Measurements from ENCODE around the gene TRAPPC13.
"Not testable (repeated sequence)": the region's sequence is repeated elsewhere in the genome, so short reads cannot be mapped to it uniquely, and the experiment has no call there.

Gene TRAPPC13, protein sequence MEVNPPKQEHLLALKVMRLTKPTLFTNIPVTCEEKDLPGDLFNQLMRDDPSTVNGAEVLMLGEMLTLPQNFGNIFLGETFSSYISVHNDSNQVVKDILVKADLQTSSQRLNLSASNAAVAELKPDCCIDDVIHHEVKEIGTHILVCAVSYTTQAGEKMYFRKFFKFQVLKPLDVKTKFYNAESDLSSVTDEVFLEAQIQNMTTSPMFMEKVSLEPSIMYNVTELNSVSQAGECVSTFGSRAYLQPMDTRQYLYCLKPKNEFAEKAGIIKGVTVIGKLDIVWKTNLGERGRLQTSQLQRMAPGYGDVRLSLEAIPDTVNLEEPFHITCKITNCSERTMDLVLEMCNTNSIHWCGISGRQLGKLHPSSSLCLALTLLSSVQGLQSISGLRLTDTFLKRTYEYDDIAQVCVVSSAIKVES

DNA sequence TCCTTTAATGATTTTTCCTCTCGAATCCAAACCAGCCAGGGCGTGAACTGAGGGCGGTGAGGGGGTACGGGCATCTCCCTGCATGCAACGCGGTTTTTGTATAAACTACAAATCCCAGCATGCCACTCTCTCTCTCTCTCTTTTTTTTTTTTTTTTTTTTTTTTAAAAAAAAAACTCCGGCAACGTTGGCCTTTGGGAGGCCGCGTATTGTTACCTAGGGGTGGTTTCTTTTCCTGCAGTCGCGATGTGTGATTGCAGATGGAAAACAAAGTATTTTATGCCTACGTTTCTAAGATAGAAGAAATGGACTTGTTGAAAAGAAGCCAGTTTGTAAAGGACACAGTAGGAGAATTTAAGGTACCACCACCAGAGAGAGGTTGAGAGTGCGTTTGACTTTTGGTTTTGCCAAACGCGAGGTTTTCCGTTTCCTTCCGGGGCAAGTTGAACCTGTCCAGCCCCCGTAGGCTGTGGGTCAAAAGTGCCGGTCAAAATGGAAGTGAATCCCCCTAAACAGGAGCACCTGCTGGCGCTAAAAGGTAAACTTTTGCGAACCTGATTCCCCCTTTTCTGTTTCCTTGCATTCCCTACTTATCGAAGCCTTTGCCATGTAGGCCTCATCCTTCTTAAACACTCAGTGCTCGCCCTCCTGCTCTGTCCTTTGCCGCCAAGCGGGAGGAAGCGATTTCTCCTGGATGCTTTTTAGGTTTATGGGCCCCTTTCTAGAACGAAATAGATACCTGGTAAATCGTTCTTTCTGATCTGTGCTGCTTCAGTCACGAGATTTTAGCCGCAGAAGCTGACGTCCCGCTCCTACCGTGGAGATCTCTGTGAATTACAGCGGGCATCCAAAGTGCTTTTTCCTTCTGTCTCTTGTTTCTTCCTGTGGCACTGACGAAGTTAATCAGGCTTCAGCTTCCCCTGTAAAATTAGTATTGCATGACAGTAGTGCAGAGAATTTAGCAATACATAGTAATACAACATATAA, at the start of gene TRAPPC13, which contains the start of gene SHLD3:
TSS of gene TRAPPC13 (plus strand) at position 457 of the 985 bp plus-strand sequence. CDS start at position 491, 34 bp downstream.
TSS of gene SHLD3 (plus strand) at position 457 of the 985 bp plus-strand sequence. CDS start 4,561 bp downstream, outside the sequence.
- peak; percentile 84 for DNase-seq

GRCh38 chr5:65577141-65577540, 47.7 kb upstream of the TRAPPC13 start:
- no peak for DNase-seq

GRCh38 chr5:65588694-65589093, 36.1 kb upstream of the TRAPPC13 start:
- no peak for DNase-seq

DNA sequence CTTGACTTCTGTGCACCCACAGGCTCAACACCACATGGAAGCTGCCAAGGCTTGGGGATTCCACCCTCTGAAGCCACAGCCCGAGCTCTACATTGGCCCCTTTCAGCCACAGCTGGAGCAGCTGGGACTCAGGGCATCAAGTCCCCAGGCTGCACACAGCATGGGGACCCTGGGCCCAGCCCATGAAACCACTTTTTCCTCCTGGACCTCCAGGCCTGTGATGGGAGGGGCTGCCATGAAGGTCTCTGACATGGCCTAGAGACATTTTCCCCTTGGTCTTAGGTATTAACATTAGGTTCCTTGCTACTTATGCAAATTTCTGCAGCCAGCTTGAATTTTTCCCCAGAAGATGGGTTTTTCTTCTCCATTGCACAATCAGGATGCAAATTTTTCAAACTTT, 23.1 kb upstream of the TRAPPC13 start:
- not testable (repeated sequence) for DNase-seq

DNA sequence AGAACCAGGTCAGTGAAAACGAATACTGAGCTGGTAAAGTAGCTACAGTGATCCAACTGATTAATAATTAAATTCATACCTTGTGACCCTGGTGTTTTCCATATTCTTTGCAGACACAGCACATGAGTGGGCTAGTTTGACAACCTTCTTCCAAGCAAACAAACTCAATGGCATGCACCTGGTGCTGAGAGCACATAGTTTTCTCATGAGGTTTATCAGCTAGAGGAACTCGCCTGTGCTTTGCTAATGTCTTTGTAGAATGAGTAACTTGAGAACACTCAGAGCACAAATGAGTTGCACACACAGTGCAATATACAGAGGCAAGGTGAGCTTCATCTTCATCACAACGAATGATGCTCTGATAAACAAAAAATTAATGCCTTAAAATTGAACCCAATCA, 13.3 kb upstream of the TRAPPC13 start:
- peak; percentile 78 for DNase-seq

DNA sequence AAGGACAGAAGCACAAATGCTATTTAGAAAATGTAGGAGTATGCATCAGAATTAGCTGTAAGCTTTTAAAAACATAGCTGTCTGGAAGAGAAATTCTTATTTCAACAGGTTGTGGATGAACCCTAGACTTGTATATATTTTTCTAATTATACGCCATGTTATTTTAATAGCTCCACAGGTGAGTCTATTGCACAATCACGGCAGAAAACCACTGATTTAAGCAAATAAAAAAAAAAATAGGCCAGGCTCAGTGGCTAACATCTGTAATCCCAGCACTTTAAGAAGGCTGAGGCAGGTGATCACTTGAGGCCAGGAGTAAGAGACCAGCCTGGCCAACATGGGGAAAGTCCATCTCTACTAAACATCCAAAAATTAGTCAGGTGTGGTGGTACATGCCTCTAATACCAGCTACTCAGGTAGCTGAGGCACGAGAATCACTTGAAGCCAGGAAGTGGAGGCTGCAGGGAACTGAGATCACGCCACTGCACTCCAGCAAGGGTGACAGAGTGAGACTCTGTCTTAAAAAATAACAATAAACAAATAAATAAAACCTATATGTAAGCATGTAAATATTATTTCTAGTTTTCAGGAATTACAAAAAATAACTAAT, 12.4 kb upstream of the TRAPPC13 start:
- no peak for DNase-seq

- no peak for DNase-seq
Measured at GRCh38 chr5:65620021-65620420, 4.8 kb upstream of the TRAPPC13 start.

GRCh38 chr5:65621961-65622360, 2.9 kb upstream of the TRAPPC13 start:
- DNase-seq: not testable (repeated sequence)

- no peak for DNase-seq
Measured at GRCh38 chr5:65623482-65623881, 1.3 kb upstream of the TRAPPC13 start.

- peak; percentile 90 for DNase-seq
Measured at GRCh38 chr5:65624025-65624570, 729 bp upstream of the TRAPPC13 start, which contains the start of gene TRIM23. TRIM23 (minus strand) TSS chr5:65624333; CDS start chr5:65624274, 59 bp downstream.

GRCh38 chr5:65625743-65626142, 916 bp downstream of the TRAPPC13 start:
- DNase-seq: no peak

DNA sequence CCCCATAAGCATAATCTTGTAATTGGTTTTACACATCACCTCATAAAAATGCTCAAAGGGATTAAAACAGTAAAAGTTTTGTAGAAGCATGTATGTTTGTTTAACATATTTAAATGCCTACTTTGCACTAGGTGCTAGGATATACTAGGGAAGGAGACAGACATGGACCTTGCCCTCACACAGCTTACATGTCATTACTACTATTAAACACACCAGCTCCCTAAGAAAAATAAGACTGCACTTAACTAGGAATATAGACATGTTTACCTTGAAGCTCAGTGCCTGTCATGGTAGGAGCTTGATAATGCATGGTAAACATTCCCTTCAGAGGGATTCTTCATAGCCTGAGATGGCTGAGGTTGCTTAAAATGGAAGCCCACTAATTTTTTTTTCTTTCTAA, 6.2 kb downstream of the TRAPPC13 start:
- DNase-seq: no peak

GRCh38 chr5:65640240-65640639, 15.4 kb downstream of the TRAPPC13 start:
- no peak for DNase-seq

DNA sequence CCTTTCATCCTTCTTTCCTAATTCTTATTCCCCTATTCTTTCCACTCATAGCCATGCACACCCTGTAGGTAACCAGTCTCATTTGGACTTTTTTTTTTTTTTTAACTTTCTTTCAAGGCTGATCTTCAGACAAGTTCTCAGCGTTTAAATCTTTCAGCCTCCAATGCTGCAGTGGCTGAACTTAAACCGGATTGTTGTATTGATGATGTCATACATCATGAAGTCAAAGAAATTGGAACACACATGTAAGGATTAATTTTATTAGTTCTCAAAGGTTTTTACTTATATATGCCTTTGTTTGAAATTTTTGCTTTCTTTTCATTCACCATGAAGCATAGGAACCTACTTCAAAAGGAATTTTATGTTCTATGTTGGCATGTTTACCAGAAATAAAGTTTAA, 22.1 kb downstream of the TRAPPC13 start:
- DNase-seq: no peak

DNA sequence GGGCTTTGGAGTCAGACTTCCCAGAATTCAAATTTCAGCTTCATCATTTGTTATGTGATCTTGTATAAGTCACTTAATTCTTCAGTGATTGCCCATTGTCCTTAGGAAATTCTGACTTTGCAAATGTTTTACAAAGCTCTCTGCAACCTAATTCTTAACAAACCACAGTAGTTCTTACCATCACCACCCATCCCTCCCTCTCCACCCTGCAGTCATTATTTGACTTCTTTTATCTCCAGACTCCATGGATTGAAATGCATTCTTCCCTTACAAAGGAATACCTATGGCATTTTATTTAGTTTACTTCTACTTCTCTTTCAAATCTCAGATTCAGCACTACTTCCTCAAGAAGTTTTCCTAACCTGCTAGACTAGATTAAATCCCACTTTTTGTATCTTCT, 23.1 kb downstream of the TRAPPC13 start:
- DNase-seq: no peak

DNA sequence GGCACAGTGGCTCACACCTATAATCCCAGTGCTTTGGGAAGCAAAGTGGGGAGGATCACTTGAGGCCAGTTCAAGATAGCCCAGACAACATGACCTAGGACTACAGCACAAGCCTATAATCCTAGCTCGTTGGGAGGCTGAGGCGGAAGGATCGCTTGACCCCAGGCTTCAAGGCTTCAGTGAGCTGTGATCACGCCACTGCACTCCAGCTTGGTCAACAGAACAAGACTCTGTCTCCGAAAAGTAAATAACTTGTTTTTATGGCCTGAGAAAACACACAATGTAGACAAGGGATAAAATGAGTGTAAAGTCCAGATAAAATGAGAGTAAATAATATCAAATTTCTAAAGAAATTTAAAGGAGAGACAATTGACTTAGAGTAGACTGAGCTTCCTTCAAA, 26.3 kb downstream of the TRAPPC13 start:
- DNase-seq: no peak

GRCh38 chr5:65654713-65655112, 29.9 kb downstream of the TRAPPC13 start:
- DNase-seq: no peak

DNA sequence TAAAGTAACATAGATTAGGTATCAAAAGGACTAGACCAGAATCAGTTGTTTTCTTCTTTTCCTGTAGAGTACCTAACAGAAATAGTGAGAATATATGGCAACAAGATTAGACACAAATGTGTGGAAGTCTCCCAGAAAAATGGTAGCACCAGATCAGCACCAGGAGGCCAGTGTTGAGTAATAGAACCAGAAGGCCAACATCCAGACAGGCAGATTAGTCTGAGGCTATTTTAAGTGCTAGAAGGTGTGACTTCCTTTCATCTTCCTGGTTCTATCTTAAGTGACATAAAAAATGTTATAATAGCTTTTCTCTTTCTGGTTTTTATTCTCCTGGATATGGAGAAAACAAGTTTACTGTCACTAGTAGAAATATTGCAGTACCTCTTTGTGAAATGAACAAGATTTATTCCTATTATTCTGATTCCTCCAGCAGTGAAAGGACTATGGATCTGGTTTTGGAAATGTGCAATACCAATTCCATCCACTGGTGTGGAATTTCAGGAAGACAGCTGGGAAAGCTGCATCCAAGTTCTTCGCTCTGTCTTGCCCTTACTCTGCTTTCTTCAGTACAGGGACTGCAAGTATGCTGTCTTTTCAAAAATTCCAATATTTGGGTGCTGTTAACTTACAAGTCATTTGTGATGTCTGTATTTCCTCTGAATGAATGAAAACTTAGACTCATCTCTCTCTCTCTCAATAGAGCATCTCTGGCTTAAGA, 39.1 kb downstream of the TRAPPC13 start:
- no peak for DNase-seq

- no peak for DNase-seq
Measured at GRCh38 chr5:65668696-65669095, 43.9 kb downstream of the TRAPPC13 start.

DNA sequence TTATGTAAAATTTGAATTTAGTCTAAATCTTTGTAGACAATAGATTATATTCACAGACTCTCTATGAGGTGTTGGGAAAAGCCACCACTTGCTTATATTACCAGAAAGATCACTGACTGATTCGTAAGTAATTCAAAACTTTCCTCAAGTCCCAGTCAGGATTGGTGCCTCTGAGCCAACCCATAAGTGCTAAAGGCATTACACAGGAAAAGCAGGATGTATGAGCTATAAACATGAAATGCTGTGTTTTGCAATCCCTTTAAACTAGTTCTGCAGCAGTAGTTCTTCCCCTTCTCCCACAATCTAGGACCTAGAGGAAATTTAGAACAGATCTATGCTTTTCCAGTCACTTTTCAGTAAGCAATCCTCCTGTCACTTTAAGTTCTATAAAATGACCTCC, 48.0 kb downstream of the TRAPPC13 start:
- no peak for DNase-seq

DNA sequence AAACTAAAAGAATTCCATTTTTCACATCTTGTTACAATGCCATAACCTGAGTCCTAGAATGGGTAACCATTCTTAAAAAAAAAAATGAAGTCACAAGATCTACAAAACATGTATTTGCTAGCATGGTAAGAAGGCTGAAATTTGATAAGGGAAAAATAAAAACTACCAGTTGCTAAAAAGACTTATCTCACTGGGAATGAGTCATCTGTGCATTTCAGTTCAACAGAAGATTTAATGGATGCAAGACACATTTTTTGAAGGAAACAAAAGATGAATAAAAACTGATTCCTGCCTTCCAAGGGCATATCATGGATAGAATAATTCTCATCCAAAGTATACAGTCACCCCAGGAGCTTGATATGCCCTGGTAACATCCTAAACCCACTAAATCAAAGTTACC, 49.9 kb downstream of the TRAPPC13 start:
- DNase-seq: no peak

DNA sequence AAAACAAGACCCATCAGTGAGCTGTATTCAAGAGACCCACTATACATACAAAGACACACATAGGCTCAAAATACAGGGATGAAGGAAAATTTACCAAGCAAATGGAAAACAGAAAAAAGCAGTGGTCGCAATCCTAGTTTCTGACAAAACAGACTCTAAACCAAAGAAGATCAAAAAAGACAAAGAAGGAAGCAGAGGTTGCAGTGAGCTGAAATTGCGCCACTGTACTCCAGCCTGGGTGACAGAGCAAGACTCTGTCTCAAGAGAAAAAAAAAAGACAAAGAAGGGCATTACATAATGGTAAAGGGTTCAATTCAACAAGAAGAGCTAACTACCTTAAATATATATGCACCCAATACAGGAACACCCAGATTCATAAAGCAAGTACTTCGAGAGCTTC, 51.2 kb downstream of the TRAPPC13 start:
- DNase-seq: not testable (repeated sequence)

Data from NCI-H1436 (cell line).